HT-29 (cell line): ENCODE measurements around the gene PAX2. TPM values are rescaled to one million over a fixed set of nuclear protein-coding genes. Genes with fewer than 3 reads are reported as not detected.

Source experiments
- DNase-seq: peaks from one replicate; pipeline ENCODE4 v3.0.0-alpha.2; 2015; ENCODE audit warnings: low spot score
- total RNA-seq: library from RNA; depleted of rRNA; stranded (reverse); fragments of >200 nt; shearing (Covaris generic); gene quantifications from 2 replicates; pipeline ENCODE4 v1.2.3, GENCODE V29; 2014

The PAX2 gene
- total RNA-seq, 1 experiment from 2014 or later = not detected

DNA sequence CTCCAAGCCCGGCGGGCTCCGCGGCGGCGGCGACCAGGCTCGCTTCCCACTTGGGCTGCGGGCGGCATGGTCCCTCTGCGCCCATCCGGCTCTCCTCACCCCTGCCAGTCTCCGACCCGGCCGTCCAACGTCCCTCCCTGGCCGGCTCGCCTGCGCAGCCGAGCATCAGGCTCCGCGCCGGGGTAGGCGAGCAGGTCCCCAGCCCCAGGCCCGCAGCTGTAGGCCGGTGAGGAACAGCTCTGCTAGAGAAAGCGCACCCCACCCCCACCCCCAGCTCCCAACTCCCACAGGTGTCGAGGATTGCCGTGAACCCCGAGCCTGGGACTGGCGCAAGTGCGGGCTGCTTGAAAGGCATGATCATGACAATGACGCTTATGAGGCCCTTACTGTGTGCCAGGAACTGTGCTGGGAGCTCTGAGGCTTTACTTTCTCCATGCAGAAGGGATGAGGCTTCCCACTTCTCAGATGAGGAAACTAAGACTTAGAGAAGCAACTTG lies 20.8 kb upstream of the PAX2 start:
- DNase-seq = no peak

DNA sequence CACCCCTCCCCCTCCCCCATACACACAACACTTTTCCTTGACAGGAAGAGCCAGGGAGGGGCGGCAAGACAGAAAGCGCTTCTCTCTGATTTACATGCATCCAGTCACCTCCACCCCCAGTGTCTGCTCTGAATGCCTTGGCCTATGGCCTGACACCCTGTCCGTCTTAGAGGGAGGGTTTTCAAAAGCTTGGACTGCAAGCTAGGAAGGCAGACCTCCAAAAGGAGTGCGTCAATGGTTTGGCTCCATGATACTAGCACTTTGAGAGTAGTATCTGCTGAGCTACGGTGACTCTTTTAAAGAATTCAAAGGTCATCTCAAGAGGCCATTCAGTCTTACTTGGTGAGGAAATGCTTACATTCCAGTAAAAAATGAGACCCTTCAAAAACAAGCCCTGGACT lies 20.3 kb upstream of the PAX2 start:
- no peak for DNase-seq

DNA sequence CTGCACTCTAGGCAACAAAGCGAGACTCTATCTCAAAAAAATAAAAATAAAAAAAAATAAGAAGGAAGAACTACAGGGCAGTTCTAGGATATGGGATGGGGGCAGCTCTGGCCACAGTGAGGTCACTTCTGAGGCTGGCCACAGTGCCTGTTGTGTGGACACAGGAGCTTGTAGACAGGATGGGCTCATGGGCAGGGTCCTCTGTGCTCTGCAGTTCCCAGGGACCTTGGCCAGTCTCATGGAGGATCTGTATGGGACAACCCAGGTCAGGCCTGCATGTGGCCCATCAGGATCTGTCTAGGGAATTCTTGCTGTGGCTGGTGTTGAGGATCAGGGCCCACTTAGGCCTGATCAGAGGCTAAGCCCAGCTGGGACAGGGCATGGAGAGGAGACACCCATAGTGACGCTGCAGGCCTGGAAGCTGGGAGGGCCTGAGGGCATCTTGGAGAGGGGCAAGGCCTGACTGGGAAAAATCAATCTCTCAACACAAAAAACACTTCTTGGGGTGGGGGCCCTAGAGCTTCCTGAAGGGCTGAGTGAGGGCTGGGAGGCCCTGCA lies 19.4 kb upstream of the PAX2 start:
- no peak for DNase-seq

DNA sequence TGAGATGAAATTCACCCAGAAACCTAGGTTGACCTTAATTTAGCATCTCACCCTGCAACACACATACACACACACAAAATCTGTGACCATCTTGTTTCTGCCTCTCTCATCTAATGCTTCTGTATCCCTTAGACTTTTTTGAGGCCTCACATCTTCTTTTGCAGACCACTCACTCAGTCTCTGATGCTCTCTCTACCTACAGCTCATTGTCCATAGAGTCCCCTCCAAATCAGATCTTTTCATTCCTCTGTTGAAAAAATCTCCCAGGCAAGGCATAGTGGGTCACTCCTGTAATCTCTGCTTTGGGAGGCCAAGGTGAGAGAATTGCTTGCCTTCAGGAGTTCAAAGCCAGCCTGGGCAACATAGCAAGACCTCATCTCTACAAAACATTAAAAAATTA lies 17.6 kb upstream of the PAX2 start:
- DNase-seq = no peak

DNA sequence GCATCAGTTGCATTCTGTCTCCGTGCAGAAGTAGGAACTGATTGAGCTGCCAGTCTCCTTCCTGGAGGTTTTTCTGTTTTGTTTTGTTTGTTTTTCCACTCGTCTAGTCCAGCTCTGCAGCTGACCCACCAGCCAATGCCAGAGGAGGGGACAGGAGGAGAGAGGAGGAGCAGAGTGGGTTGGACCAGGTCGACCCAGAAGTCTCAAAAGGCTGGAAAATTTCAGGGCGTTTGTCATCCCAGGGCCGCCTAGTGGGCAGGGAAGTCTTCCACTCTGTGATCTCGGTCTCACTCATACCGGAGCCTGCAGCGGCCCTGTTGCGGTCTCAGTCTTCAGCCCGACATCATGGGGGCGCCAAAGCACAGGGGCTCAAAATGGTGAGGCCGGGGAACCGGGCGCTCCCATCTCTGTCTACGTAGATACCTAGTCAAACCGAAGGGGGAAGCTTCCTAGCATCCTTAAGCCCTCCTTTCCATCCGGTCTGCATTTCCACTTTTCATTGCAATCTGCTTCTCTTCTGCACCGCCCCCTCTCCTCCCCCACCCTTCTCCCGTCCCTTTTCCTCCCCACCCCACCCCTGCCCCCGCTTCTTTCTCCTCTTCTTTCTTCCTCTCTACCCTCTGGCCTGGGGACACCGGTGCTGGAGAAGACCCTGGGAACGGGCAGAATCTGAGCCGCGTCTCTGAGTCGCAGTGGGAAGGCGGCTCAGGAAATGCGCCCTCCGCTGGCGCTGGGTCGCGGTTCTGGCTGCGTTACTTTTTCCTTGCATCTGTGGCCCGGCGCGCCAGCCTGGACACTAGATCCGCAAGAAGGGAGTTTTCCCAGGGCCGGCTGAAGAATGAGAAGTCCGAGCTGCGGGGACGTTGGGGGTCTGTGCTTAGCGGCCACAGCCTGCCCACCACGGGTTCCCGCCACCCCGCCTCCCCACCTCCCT lies 16.2 kb upstream of the PAX2 start:
- peak; percentile 42 for DNase-seq

DNA sequence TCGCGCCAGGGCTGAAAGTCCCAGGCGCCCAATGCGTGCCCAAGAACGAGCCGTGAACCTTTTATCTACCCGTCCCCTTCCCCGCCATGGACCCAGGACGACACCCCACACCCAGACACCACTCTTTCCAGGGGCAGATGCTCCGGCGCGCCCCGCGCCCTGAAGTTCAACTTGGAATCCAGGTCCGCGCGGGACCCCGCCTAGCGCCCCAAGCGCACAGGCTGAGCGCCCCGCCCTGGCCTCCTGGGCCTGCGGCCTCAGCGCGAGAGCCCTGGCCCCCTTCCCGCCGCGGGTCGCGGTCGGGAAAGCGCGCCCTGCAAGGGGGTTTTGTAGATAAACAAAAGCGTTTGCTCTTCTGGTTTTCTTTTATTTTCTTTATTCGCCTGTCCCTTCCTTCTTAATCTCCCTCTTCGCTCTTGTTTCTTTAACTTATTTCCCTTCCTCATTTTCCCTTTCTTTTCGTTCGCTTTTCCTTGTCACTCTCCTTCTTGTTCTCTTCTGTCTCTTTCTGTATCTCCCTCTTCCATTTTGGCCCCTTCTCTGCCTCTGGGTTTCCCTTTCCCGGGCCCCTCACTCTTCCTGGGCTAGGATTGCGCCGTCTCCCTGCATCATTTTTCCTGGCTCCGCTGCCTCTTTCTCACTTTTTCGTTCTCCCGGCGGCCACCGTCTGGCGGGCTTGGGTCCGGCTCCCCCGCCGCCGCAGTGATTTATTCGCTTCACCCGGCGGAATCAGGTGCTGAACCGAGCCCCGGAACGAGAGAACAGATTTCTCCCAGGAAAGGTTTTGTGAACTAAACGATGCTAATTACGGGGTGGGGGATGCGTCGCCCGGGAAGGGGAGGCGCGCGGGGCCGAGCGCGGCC lies 15.3 kb upstream of the PAX2 start:
- DNase-seq = no peak

DNA sequence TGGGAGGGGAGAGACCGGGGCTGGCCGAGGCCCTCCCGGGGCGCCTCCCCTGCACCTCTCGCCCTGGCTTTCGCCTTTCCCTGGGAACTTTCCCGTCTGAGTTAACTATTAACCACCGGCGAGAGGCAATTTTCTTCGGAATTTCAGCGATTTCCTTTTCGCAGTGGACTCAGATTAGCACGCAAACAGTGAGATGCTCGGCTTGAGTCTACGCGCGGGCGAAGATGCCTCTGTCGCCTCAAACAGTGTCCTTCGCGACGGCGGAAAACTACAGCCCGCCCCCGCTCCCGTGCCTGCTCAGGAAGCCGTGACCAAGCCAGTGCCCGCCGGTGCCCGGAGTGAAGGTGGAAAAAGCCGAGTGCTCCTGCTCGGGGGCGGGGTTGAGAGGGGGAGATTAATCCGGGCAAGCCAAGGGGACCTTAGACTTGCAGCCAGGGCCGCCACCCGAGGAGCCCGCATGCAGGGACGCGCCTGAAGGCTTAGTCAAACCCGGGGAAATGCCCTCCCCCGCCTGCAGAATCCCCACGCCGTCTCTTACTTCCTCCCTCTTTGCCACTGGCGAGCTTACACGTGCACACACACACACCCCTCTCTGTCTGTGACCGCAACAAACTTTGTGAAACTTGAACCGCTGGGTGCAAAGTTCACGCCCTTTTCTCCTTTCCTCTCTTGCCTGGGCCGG lies 14.5 kb upstream of the PAX2 start:
- peak; percentile 18 for DNase-seq

DNA sequence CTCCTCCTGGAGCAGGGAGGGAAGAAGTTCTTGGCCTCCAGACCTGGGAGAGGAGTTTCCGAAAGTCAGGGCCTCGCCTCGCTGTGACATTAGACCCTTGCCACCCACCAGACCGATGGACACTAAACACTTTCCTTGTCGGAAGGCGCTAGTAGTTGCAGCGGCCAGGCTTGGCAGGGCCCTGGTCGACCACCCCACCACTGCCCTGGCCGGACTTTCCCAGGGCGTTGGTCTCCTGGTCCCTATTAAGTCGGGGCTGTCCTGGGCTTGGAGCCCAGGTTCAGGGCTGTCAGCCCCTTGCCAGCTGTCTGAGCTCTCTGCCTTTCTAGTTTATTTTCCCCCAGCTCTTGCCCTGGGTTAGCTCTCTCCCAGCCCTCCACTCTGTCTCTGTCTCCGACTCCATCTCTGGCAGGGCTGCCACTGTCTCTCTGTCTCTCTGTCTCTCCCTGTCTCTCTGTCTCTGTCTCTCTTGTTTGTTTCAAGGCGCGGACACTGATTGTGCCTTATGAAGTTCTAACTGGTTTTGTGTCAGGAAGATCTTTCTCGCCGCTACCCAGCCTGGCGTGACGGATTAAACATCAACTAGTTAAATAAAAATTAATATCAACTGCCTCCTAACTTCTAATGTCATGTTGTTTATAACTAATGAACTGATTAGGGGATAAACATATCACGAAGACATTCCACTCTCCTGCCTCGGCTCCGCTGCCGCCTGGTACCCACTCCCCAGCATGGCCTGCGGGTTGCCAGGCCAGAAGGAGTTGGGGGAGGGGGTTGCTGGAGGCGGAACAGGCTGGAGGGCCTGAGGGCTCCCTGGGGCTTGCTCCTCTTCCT lies 13.8 kb upstream of the PAX2 start:
- DNase-seq = no peak

DNA sequence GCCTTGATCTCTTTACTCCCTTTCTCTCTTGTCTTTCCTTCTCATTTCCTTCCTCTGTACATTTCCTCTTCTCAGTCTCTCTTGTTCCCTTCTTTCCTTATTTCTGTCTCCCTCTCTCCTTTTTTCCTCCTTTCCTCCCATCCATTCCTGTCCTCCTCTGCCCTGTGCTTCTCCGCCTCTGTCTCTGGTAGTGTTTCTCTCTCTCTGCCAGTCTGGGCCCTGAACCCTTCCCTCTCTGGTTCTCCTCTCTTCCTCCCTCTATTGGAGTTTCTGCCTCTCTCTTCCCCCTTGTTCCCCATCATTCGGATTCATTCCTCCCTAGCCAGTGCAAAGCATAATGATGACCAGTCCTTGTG lies 13.2 kb upstream of the PAX2 start:
- no peak for DNase-seq

DNA sequence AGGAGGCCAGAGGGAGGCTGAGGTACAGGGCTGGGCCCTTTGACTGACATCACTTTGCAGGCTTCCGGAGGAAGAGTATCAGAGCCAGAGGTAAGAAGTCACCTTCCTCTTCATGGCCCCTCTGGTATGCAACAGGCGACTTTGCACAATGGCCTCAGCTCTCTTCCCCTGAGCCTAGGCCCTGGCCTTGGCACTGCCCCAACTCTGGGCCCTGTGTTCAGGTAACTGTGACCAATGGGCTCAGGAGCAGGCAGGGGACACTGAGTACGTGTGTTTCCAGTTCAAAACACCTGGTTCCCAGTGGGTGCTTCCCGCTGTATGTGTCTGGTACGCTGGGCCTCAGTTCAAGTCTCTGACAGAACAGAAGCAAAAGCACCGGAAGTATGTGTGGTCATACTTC lies 12.1 kb upstream of the PAX2 start:
- no peak for DNase-seq

DNA sequence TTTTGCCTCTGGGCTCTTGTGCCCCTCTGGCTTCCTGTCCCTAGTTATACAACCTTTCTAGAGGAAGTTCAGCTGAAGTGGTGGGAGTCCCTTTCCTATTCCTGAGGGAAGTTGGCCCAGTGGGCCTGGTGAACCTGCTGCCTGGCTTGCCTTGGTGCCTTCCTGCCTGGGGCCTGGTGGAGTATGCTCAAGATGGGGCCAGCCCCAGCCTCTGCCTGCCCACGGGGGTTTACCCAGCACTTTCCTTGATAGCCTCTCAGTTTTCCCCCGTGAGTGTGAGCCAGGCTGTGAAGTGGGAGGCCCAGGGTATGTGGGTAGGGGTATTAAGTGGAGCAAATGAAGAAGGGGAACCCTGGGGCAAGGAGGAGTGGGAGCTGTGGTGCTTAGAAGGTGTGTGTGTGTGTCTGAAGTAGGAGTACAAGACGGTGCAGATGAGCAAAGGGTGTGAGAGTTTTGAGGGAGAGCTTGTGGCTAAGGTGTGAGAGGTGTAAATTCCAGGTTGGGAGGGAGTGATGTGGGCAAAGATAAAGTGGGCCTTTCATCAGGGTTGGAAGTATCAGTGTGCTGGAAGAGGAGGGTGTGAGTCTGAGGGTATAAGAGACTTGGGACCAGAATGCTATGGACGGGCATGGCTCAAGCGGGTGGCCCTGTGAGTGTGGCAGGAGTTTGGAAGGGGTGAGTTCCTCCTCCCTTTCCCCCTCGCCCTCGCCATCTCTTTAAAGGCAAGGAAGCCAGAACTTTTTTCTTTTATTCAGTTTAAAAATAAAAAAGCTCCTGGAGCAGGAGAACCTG lies 10.9 kb upstream of the PAX2 start:
- DNase-seq = no peak

DNA sequence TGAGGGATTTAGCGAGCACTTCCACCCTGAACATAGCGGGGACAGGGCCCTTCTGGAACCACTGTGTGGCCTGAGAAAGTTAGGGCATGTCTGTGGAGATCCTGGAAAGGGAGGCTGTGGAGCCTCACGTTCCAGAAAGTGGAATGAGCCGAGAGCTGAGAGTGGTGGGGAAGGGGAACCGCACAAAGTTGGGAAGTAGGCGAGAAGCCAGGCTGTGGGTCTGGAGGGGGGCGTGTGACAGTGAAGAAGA lies 10.4 kb upstream of the PAX2 start:
- no peak for DNase-seq

DNA sequence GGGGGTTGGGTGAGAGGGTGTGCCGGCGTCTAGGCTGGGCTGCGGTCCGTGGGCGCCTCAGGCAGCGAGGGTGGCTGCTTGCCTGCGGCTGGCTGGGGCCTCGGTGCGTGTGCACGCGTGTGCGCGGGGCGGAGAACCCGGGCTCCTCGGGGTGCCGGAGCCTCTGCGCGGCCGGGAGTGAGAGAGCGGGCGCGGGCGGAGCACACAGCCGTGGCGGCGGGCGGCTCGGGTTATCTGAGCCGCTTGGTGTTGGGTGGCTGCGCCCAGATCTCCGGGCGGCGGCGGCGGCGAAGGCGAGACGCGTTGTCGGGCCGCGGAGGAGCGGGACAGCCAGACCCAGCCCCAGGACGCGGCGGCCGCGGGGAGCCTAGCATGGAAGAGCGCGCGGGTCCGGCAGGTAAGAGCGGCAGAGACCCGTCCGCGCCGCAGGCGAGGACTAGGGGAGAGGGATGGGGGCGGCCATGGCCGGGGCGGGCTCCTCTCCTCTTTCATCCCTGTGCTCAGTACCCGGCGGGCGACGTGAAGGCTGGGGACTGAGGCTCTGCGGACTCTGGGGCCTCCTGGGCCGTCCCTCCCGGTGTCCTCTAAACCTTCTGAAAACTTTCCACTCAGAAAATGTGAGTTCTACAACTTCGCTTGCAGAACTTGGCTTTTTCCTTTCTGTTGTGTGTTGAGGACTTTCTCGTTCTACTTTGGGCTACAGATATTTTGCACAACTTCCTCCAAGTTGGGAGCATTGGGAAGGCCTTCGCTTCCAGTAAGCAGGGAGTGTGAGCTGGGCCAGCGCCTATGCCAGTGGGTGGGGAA lies 9.8 kb upstream of the PAX2 start:
- no peak for DNase-seq

DNA sequence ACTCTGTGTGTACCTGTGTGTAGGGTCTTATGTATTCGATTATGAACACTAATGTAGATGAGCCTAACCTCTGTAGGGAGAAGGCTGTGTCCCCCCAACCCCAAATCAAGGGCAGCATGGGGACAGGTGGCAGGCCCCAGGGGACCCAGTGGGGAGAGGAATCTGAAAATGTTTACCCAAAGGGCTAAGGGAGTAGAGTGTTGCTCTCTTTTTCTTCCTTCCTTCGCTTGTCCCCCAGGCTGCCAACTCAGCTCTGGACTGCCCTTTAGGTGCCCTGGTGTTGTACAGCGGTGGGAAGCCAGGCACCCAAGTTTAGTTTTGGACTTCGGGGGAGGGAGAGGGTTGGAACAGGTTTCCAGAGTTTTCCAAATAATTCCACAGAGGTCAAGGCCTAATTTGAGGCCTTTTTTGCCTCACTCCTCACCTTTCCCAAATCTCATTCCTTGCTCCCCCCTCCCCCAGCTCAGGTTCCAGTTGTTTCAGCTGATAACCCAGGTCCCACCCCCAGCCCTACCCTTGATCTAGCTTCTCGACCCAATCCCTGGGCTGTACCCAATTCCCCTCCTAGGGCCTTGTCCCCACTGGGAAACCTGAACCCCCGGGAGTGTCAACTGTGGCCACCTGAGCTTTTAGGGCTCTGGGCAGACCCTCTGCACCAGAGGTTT lies 9.1 kb upstream of the PAX2 start:
- no peak for DNase-seq

DNA sequence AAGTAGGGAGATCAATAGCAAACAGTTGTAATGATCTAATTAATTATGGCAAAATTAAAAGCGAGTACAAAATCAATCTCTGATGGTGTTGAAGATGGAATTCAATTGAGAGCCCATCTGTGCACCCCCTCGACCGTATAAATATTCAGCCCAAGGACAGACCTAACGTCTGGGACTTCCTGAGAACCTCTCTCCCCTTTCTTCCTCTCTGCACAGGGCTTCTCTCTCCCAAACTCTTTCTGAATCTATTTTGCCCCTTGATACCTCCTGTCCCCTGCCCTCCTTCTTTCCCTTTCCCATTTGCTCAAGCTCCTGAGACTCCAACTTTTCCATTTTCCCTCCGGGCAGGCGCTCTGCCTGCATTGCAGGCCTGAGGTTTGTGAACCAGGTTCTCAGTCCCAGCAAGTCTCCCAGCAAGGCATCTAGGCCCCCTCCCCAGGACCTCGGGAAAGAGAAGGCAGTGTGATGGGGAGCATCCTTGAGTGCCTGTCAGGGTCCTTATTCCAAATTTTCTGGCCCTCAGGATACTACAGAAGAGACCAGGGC lies 8.5 kb upstream of the PAX2 start:
- DNase-seq = no peak

DNA sequence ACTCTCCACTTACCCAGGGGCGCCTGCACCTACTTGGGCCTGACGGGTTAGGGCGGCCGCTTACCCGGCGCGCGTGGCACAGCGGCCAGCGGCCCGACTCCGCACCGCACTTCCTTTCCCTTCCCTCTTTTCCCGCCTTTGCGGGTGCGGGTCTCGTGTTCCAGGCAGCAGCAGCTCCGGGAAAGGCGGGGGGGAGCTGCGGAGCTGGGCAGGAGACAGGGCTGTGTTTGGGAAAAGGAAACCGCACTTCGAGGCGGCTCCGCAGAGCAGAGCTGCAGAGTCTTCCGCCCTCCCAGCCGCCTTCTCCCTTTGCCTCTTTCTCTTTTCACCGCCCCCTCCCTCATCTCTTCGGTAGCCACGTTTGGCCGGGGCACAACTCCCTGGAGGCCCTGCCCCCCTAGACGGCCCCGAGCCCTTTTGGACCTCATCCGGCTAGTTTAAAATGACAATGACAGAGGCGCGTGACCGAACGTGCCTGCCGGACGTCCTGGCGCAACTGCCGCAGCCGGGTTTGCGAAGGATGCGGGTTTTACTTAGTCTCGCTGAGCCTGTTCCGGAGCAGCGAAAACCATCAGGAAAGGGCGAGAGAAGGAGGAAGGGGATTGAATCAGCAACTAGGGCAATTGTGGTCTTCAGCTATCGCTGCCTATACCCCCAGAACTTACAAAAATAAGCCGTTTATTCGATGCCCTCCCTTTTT lies 7.9 kb upstream of the PAX2 start:
- no peak for DNase-seq

DNA sequence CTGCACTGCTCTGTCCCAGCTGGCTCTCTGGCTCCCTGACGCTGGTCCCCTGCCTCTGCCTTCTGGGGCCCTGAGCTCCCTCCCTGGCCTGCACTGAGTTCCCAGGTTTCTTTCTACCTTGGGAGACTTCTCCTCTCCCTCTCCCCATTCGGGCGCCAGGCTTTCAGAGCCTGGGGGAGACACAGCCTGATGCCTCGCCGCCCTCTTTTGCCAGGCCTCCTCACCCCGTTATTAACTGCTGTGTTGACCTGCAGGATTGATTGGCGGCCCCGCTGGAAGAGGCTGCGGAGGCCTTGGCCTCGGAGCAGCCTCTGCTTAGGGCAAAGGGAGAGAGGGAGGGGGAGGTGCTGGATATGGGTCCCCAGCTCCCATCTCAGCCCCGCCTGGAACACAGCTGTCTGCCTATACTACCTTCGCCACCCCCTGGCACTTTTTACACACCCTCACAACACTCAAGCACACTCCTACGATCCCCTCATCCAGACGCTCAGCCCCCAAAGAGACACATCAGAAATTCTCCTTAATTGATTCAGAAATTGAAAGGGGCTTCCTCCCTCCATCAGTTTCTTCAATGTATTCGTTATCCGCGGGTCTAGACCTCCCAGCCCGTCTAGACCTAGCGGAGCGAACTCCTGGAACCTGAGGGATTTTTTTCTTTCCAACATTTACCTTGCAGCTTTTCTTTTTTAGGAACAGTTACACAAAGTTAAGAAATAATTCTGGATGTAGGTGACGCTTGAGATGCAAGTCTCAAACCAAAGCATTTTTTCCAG lies 7.1 kb upstream of the PAX2 start:
- DNase-seq = no peak
